Kidney (tissue), 14 donors: Measurements from ENCODE around the gene ARFIP1. TPM values are rescaled to one million over a fixed set of nuclear protein-coding genes. Genes with fewer than 3 reads are reported as not detected.

ENCODE experiments used
- DNase-seq, 5 donors: peaks; one replicate each; pipeline ENCODE4 v3.0.0-alpha.2; 2013 to 2020
- FAIRE-seq: peaks from 2 replicates; lab custom pipeline; 2012; peaks lifted over from hg19 to GRCh38; lab: Jason Lieb, UNC
- H3K27ac ChIP-seq, 2 donors: one replicate each; pipeline ENCODE4 v1.7.0; 2013; ENCODE audit warnings: low read depth in 2 of 2, low read length in 2 of 2, inconsistent platforms in 1 of 2
- H3K27me3 ChIP-seq: one replicate; pipeline ENCODE4 v1.7.1; 2013; ENCODE audit warnings: low read length, inconsistent platforms; ENCODE audit not compliant: control insufficient read depth, insufficient read depth
- H3K36me3 ChIP-seq, 3 donors: one replicate each; pipeline versions ENCODE4 v1.7.0 to v1.7.1; 2013; ENCODE audit warnings: low read length in 3 of 3, control low read depth in 1 of 3, inconsistent platforms in 1 of 3; ENCODE audit not compliant: insufficient read depth in 3 of 3, control insufficient read depth in 2 of 3
- H3K4me1 ChIP-seq, 3 donors: one replicate each; pipeline versions ENCODE4 v1.7.0 to v1.7.1; 2013; ENCODE audit warnings: low read length in 3 of 3, inconsistent platforms in 1 of 3, low read depth in 1 of 3; ENCODE audit not compliant: control insufficient read depth in 2 of 3, insufficient read depth in 2 of 3
- H3K4me3 ChIP-seq, 3 donors: one replicate each; pipeline versions ENCODE4 v1.7.0 to v1.8.1; 2013; ENCODE audit warnings: low read length in 3 of 3, control low read depth in 1 of 3, inconsistent platforms in 1 of 3
- H3K9ac ChIP-seq, 3 donors: one replicate each; pipeline versions ENCODE4 v1.7.0 to v1.7.1; 2013; ENCODE audit warnings: low read length in 3 of 3, control low read depth in 1 of 3, inconsistent platforms in 1 of 3
- H3K9me3 ChIP-seq, 3 donors: one replicate each; pipeline versions ENCODE4 v1.7.0 to v1.7.1; 2013; ENCODE audit warnings: low read length in 3 of 3, control low read depth in 1 of 3, inconsistent platforms in 1 of 3; ENCODE audit not compliant: control insufficient read depth in 2 of 3, insufficient read depth in 1 of 3
- intact Hi-C: fragments of 100-400 bp; cut with DNase I; formaldehyde crosslinking; loops from one replicate; pipeline ENCODE4 v1.11.1; 2022
- polyA plus RNA-seq: library from polyadenylated mRNA; stranded (reverse); fragments of 350-450 nt; fragmentation: Illumina TruSeq; extraction: RNeasy Lipid Tissue Mini Kit (QIAGEN cat#74804); gene quantifications from one replicate; pipeline ENCODE4 v1.2.3, GENCODE V29; 2014; ENCODE audit warnings: low read depth, low replicate concordance; ENCODE audit not compliant: insufficient read depth
- total RNA-seq: library from RNA; stranded (reverse); fragmentation: NEBNext Ultra II Directional; extraction: Animal tissue kit (Norgen Biotek cat#: 25700); gene quantifications from one replicate; pipeline ENCODE4 v1.2.1, GENCODE V29; 2021
- TF ChIP-seq, protein P1 (sequence below): IDR thresholded peaks from 3 replicates; pipeline ENCODE4 v1.5.1; 2012; ENCODE audit warnings: mild to moderate bottlenecking, moderate library complexity, borderline replicate concordance; ENCODE audit not compliant: insufficient read depth; ENCODE audit errors: extremely low read depth
- donor health status: control.
- donor health status: control.
- donor health status: control.
- donor health status: control.
- donor health status: control.
- donor health status: DM: yes; HTN: yes; CAD: no.
- donor health status: Normal renal cell carcinoma (clear cell type).

Gene ARFIP1
- total and polyA plus RNA-seq, 2 donors from 2014 or later, result 23.2 to 39.1 TPM

DNA sequence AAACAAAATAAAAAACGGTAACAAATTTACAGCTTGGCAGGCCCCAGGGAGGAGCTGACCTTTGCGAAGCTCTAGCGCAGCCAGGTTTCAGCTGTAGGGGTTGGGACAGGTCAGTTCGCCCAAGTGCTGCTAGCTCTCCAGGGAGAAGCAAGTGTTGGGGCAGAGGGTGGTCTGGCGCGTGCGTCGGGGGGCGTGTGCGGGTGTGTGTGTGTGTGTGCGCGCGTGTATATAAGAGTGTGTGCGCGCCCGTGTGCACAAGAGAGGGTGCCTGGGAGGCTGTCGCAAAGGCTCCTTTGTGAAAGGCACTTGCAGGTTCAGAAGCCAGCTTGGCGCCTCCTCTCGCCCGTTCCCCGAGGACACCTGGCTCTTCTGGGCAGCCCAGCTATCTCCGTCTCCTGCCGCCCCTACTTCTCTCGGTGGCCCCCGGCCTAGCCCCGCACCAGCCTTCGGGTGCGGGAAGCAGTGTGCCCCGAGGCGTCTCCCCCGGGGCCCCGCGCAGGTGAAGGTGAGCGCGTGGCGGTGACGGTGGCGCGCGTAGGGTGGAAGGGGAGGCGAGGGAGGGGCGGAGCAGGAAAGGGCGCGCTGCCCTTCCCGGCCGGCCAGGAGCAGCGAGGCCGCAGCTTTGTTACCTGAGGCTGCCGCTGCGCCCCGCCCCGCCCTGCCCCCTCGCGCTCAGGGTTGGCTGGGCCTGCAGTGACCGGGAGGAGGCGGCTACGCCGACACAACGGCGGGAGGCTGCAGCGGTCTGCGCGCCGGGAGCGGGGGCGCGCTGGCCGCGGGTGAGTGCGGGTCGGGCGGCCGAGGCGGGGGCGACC lies 156.1 kb downstream of the ARFIP1 start, which contains the start of gene FHDC1:
Gene FHDC1 (plus strand): TSS at position 693 of the 815 bp plus-strand sequence. CDS start 6,735 bp downstream, outside the sequence.
- Histone ChIP-seq H3K4me3 (peak within 1 kb of the TSS; percentile 48 to 70 (median 60)), H3K9ac (peak within 1 kb of the TSS in 2 of 3 donors; percentile 22 to 55), H3K9me3 (no peaks in the 10 kb centered on the region), H3K36me3 (no peaks in the 10 kb centered on the region), H3K27me3 (no peaks in the 10 kb centered on the region), H3K27ac (peak within 1 kb of the TSS; percentile 57 to 76), H3K4me1 (peaks cover 0 to 6% (median 0%) of the 10 kb centered on the region in 3 donors)
- FAIRE-seq (no peak), DNase-seq (peak; percentile 75 to 90 (median 83))
- intact Hi-C loops, result no loop called here
- TF ChIP-seq, protein P1, sequence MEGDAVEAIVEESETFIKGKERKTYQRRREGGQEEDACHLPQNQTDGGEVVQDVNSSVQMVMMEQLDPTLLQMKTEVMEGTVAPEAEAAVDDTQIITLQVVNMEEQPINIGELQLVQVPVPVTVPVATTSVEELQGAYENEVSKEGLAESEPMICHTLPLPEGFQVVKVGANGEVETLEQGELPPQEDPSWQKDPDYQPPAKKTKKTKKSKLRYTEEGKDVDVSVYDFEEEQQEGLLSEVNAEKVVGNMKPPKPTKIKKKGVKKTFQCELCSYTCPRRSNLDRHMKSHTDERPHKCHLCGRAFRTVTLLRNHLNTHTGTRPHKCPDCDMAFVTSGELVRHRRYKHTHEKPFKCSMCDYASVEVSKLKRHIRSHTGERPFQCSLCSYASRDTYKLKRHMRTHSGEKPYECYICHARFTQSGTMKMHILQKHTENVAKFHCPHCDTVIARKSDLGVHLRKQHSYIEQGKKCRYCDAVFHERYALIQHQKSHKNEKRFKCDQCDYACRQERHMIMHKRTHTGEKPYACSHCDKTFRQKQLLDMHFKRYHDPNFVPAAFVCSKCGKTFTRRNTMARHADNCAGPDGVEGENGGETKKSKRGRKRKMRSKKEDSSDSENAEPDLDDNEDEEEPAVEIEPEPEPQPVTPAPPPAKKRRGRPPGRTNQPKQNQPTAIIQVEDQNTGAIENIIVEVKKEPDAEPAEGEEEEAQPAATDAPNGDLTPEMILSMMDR, result no peak

DNA sequence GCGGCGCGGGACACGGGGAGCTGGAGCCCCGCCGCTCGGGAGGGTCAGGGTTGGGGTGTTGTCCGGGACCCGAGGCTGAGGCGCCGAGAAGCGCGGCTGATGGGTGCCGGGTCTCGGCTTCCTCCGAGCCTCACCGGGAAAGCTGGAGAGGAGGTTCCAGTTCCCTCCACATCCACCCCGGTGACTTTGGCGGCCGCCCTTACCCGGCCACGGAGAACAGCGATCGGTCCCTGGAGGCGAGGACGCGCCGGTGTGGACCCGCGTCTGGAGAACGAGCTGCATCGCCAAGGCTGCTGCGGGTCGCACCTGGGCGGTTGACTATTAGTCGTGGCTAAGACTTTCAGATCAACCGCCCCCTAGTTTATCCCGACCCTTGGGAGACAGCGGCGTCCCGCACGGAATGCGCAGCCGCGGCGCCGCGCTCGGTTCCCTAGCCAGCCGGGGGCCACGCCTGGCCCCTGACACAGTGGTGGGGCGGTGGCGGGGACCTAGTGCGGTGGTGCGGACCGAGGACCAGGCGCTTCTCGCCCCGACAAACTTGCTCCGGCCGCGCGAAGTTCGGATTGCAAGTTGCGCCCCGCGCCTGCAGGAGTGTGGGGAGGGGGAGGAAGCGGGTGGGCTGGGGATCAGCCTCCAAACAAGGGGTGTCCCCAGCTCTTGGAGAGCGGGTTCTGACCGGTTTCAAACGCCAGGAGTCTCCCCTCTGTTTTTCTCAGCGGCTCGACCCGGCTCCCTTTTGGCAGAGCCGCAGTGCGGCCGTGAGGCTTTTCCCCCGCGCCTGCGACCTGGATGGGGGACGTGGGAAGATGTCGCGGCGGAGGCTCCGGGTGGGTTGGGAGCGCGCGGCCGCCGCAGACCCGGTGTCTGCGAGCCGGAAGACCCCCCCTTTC lies 156.9 kb downstream of the ARFIP1 start:
- H3K9ac ChIP-seq, result peak overlapping the region in 2 of 3 donors; percentile 1 to 55
- FAIRE-seq (no peak), DNase-seq (peak; percentile 52 to 83 (median 58))
- intact Hi-C loops, result no loop called here
- TF ChIP-seq, protein P1, result no peak
- no peaks in the 10 kb centered on the region for H3K9me3 ChIP-seq
- peak overlapping the region; percentile 39 to 70 (median 60) for H3K4me3 ChIP-seq
- peak overlapping the region in 1 of 2 donors; percentile 76 for H3K27ac ChIP-seq
- peaks cover 0 to 6% (median 0%) of the 10 kb centered on the region in 3 donors for H3K4me1 ChIP-seq
- H3K27me3 ChIP-seq, result no peaks in the 10 kb centered on the region
- H3K36me3 ChIP-seq, result no peaks in the 10 kb centered on the region

DNA sequence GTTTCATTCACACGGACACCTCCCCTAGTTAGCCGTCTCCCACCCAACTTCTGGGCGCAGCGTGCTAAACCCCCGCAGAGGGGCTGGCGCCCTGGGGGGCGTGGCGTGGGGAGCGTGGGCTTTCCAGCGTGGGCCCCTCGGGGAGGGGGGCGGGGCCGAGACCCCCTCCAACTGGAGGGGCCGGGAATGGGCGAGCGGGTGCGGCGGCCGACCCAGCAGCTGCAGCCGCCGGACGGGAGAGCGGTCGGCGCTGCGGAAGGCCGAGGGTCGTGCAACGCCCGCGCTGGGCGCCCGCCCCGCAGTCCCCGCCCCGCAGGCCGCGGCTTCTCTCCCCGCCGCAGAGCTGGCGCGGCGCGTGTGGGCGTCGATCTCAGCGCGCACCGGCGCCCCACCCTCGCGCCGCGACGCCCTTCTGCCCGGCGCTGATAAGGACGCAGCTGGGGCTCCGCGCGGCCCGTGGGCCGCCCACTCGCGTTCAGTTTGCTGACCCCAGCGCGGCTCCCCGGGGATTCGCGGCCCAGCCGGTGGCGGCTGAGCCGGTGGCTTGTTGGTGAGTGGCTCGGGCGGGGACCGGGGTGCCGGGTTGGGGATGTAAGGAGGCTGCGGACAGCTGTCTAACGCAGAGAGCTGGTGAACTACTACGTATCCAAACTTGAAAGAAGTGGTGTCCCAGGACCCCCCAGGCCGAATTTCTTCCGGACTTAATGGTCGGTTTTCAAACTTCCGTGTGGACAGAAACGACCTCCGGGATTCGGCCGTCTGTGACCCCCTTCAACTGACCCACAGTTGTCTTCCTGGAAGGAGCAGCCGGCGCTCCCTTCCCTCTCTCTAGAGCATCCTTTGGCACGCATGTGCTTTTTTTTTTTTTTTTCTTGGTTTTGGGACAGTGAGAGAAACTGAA lies 157.8 kb downstream of the ARFIP1 start:
- FAIRE-seq (no peak), DNase-seq (peak; percentile 31 to 80 (median 68))
- TF ChIP-seq, protein P1, result no peak
- Histone ChIP-seq H3K9ac (peak overlapping the region in 1 of 3 donors; percentile 40), H3K4me1 (peaks cover 0 to 6% (median 0%) of the 10 kb centered on the region in 3 donors), H3K27me3 (no peaks in the 10 kb centered on the region), H3K9me3 (no peaks in the 10 kb centered on the region), H3K27ac (no peak overlapping the region), H3K36me3 (no peaks in the 10 kb centered on the region), H3K4me3 (peak overlapping the region; percentile 45 to 70 (median 62))
- intact Hi-C loops, result no loop called here
